K562 (cell line): Measurements from ENCODE around the gene SLC2A9. TPM values are rescaled to one million over a fixed set of nuclear protein-coding genes. Genes with fewer than 3 reads are reported as not detected.

Experiments
- ATAC-seq: fragments of 200-7000 bp; cut with Tn5 transposase; 3 replicates; pipeline ENCODE4 v1.9.1; 2020; ENCODE audit warnings: moderate library complexity
- BruUV-seq: library from RNA; stranded (reverse); fragments of 400-500 nt; replicated peaks from 2 replicates; lab custom pipeline; 2021; lab: Mats Ljungman, UMichigan
- CTCF ChIA-PET: fragments of 300-600 bp; formaldehyde crosslinking; extraction: SDS; loops from one replicate; lab custom pipeline; 2021; ENCODE audit warnings: low intra/inter-chr PET ratio; lab: Yijun Ruan, JAX
- POLR2A ChIA-PET: fragments of 300-600, 350-650 bp; sonication (Branson Sonifier 250); formaldehyde crosslinking; extraction: SDS; loops from one replicate; lab custom pipeline; 2021; ENCODE audit warnings: antibody characterized with exemption, inconsistent platforms; lab: Yijun Ruan, JAX
- DNase-seq, 4 experiments: peaks; one replicate each; pipeline versions ENCODE4 v3.0.0 to v3.0.0-alpha.2; 2011 to 2018; ENCODE audit warnings: low spot score in 3 of 4, mixed read lengths in 3 of 4; ENCODE audit errors: extremely low read depth in 1 of 4
- FAIRE-seq: peaks from 2 replicates; lab custom pipeline; 2011; peaks lifted over from hg19 to GRCh38; lab: Jason Lieb, UNC
- H2AFZ ChIP-seq: 2 replicates; pipeline ENCODE4 v1.6.0; 2011; ENCODE audit warnings: low read depth, low read length, control low read depth, inconsistent platforms
- H3K27ac ChIP-seq: fragments of 200-600 bp; 3 replicates; pipeline ENCODE4 v1.8.0; 2011; ENCODE audit warnings: low read depth, mild to moderate bottlenecking, control low read depth, inconsistent platforms, low read length, moderate library complexity, mixed read lengths; ENCODE audit errors: extremely low read depth
- H3K27me3 ChIP-seq, 2 experiments: fragments of 300-600 bp in 1 of 2; 2 replicates in 1 of 2; 3 replicates in 1 of 2; pipeline versions ENCODE4 v1.6.0 to v1.8.0; 2011; ENCODE audit warnings: inconsistent platforms in 2 of 2, low read length in 2 of 2, mild to moderate bottlenecking in 1 of 2, mixed read lengths in 1 of 2, moderate library complexity in 1 of 2; ENCODE audit not compliant: control insufficient read depth in 2 of 2, insufficient read depth in 2 of 2
- H3K36me3 ChIP-seq: fragments of 300-600 bp; 3 replicates; pipeline ENCODE4 v1.8.0; 2011; ENCODE audit warnings: mild to moderate bottlenecking, low read length, inconsistent platforms; ENCODE audit not compliant: control insufficient read depth, insufficient read depth
- H3K4me1 ChIP-seq, 2 experiments: fragments of 200-600 bp in 1 of 2; replicated peaks in 1 of 2; 2 replicates in 1 of 2; 3 replicates in 1 of 2; pipeline versions ENCODE4 v1.5.1 to v1.8.0; 2011; ENCODE audit warnings: inconsistent platforms in 2 of 2, low read length in 2 of 2, mild to moderate bottlenecking in 1 of 2, mixed read lengths in 1 of 2, moderate library complexity in 1 of 2; ENCODE audit not compliant: control insufficient read depth in 2 of 2, insufficient read depth in 2 of 2
- H3K4me2 ChIP-seq: 2 replicates; pipeline ENCODE4 v1.6.1; 2011; ENCODE audit warnings: low read length, control low read depth, inconsistent platforms, mixed read lengths; ENCODE audit not compliant: insufficient read depth
- H3K4me3 ChIP-seq: fragments of 200-600 bp; sonication (generic), shearing (Covaris generic); 2 replicates; pipeline ENCODE4 v1.5.1; 2016; ENCODE audit warnings: control low read depth, inconsistent platforms
- H3K79me2 ChIP-seq: fragments of 200-600 bp; 3 replicates; pipeline ENCODE4 v1.8.0; 2011; ENCODE audit warnings: low read length, inconsistent platforms; ENCODE audit not compliant: control insufficient read depth, insufficient read depth
- H3K9ac ChIP-seq, 2 experiments: 2 replicates each; pipeline versions ENCODE4 v1.6.0 to v1.6.1; 2011; ENCODE audit warnings: low read depth in 2 of 2, low read length in 2 of 2, control low read depth in 1 of 2, inconsistent platforms in 1 of 2, mild to moderate bottlenecking in 1 of 2, mixed read lengths in 1 of 2; ENCODE audit not compliant: insufficient read depth in 1 of 2
- H3K9me1 ChIP-seq: one replicate; pipeline ENCODE4 v1.6.0; 2011; ENCODE audit warnings: inconsistent platforms, mild to moderate bottlenecking, low read length, moderate library complexity; ENCODE audit not compliant: control insufficient read depth, insufficient read depth
- H3K9me3 ChIP-seq: replicated peaks from 2 replicates; pipeline ENCODE4 v1.5.1; 2011; ENCODE audit warnings: low read depth, low read length, inconsistent platforms; ENCODE audit not compliant: control insufficient read depth, insufficient read depth
- H4K20me1 ChIP-seq: replicated peaks from 2 replicates; pipeline ENCODE4 v1.6.1; 2011; ENCODE audit warnings: low read length, inconsistent platforms, mixed read lengths; ENCODE audit not compliant: control insufficient read depth, insufficient read depth
- CEBPG ChIP-seq, 3 experiments: fragments of 200-800 bp in 1 of 3; sonication (Bioruptor generic) in 1 of 3; sonication (generic) in 1 of 3; formaldehyde crosslinking in 1 of 3; IDR thresholded peaks in 2 of 3; conservative IDR thresholded peaks in 1 of 3; 2 replicates each; pipeline versions ENCODE4 v1.6.1 to v1.8.0; 2016 to 2022; ENCODE audit warnings: missing compliant biosample characterization in 2 of 3, missing genetic modification characterization in 2 of 3, mild to moderate bottlenecking in 1 of 3, missing genetic modification reagents in 1 of 3
- HDAC8 ChIP-seq: fragments of 450-650 bp; IDR thresholded peaks from 2 replicates; pipeline ENCODE4 v1.6.1; 2016; ENCODE audit warnings: mild to moderate bottlenecking, missing genetic modification characterization, moderate library complexity, missing compliant biosample characterization
- KDM1A ChIP-seq, 2 experiments: fragments of 450-650 bp; IDR thresholded peaks; 2 replicates each; pipeline ENCODE4 v1.6.1; 2016; ENCODE audit warnings: mild to moderate bottlenecking in 2 of 2
- MIER1 ChIP-seq: fragments of 450-650 bp; IDR thresholded peaks from 2 replicates; pipeline ENCODE4 v1.6.1; 2016; ENCODE audit warnings: antibody characterized with exemption, mild to moderate bottlenecking, low read depth
- MYC ChIP-seq, 2 experiments: fragments of 250-450 bp in 1 of 2; sonication (Bioruptor Pico) in 1 of 2; IDR thresholded peaks; 2 replicates each; pipeline versions ENCODE4 v1.5.1 to v1.6.1; 2012 to 2021; ENCODE audit warnings: low read depth in 2 of 2, borderline replicate concordance in 1 of 2, improper control_type of control experiment in 1 of 2, low read length in 1 of 2, mild to moderate bottlenecking in 1 of 2, moderate library complexity in 1 of 2
- NFXL1 ChIP-seq: fragments of 450-650 bp; formaldehyde crosslinking; IDR thresholded peaks from 2 replicates; pipeline ENCODE4 v1.4.0; 2021; ENCODE audit warnings: mild to moderate bottlenecking
- RCOR1 ChIP-seq, 2 experiments: IDR thresholded peaks; 2 replicates each; pipeline ENCODE4 v1.6.1; 2012; ENCODE audit warnings: low read depth in 2 of 2, low read length in 2 of 2, borderline replicate concordance in 1 of 2, improper control_type of control experiment in 1 of 2
- USF2 ChIP-seq: sonication (generic); formaldehyde crosslinking; IDR thresholded peaks from 2 replicates; pipeline ENCODE4 v1.5.0; 2020; ENCODE audit warnings: missing genetic modification reagents
- ZBTB34 ChIP-seq: fragments of 250-450 bp; sonication (Bioruptor Pico); IDR thresholded peaks from 2 replicates; pipeline ENCODE4 v1.8.0; 2021; ENCODE audit warnings: mild to moderate bottlenecking, moderate library complexity
- ZNF644 ChIP-seq: fragments of 200-800 bp; sonication (Bioruptor generic); IDR thresholded peaks from 2 replicates; pipeline ENCODE4 v1.6.1; 2016; ENCODE audit warnings: low read depth, missing genetic modification characterization, missing compliant biosample characterization
- WGBS: fragments of 100-300 bp; shearing (Covaris generic); methylation state at CpG from one replicate; pipeline ENCODE4 v1.1.6; 2016; ENCODE audit warnings: low coverage, mixed read lengths; ENCODE audit not compliant: insufficient coverage; ENCODE audit errors: missing lambda C conversion rate; 5-methylcytosine and 5-hydroxymethylcytosine counted together
- in situ Hi-C: fragments of 300-500 bp; cut with MboI; formaldehyde crosslinking; loops from 4 replicates; pipeline ENCODE4 v1.15.0; 2018; ENCODE audit warnings: inconsistent platforms, mixed read lengths
- intact Hi-C: fragments of 100-400 bp; cut with micrococcal nuclease; formaldehyde crosslinking; loops from 2 replicates; pipeline ENCODE4 v1.14.2; 2022
- polyA plus RNA-seq, 8 experiments: library from polyadenylated mRNA; depleted of rRNA in 4 of 8; stranded (reverse) in 5 of 8; unstranded in 3 of 8; fragments of >200 nt; fragmentation: Nextera tagmentation in 2 of 8; fragmentation: Illumina TruSeq in 1 of 8; extraction: Ambion mirVana in 2 of 8; extraction: Trizol in 1 of 8; gene quantifications; 2 replicates each; pipeline versions ENCODE4 v1.2.1 to v1.2.3, GENCODE V29; 2011 to 2014; ENCODE audit warnings: inconsistent platforms in 1 of 8, missing spikeins in 1 of 8
- total RNA-seq, 7 experiments: library from RNA; depleted of rRNA in 6 of 7; stranded (reverse); fragments of >200 nt in 6 of 7; fragmentation: Illumina TruSeq in 2 of 7; extraction: Trizol in 2 of 7; gene quantifications; 2 replicates each; pipeline versions ENCODE4 v1.2.1 to v1.2.3, GENCODE V29; 2011 to 2021; ENCODE audit warnings: low replicate concordance in 1 of 7
- TF ChIP-seq, protein P1 (sequence below): fragments of 450-650 bp; formaldehyde crosslinking; IDR thresholded peaks from 2 replicates; pipeline ENCODE4 v1.4.0; 2020; ENCODE audit warnings: mild to moderate bottlenecking, moderate library complexity
- TF ChIP-seq, protein P2 (sequence below): conservative IDR thresholded peaks from 2 replicates; pipeline ENCODE4 v1.6.1; 2011; ENCODE audit warnings: low read depth, mild to moderate bottlenecking, low read length; ENCODE audit not compliant: control insufficient read depth

Gene SLC2A9
- total and polyA plus RNA-seq, 9 of the 15 experiments (the other 6 are each of a cell fraction or from before 2014, with no cell fraction given): 0.15 to 1.9 (median 0.76) TPM

GRCh38 chr4:9880406-9881197 lies 140.7 kb downstream of the SLC2A9 start:
- H3K4me1 ChIP-seq: no peaks in the 10 kb centered on the region
- DNase-seq (no peak), FAIRE-seq (no peak), ATAC-seq (no peak)
- no peaks in the 10 kb centered on the region for H3K27me3 ChIP-seq
- no peak overlapping the region for H3K4me3 ChIP-seq
- H3K4me2 ChIP-seq: no peak overlapping the region
- H3K9me3 ChIP-seq: no peaks in the 10 kb centered on the region
- H2AFZ ChIP-seq: no peak overlapping the region
- no peaks in the 10 kb centered on the region for H3K79me2 ChIP-seq
- TF ChIP-seq HDAC8 (tag) (no peak), NFXL1 (CRISPR knock-in tag) (no peak), CEBPG (CRISPR knock-in tag; IDR thresholded peaks at IDR 0.05) (no peak), CEBPG (tag; conservative IDR thresholded peaks at IDR 0.05 in 1 of 2, IDR thresholded peaks at IDR 0.05 in 1 of 2) (no peak), KDM1A (IDR thresholded peaks at IDR 0.05) (peak; percentile 30 to 63; a peak in 3 of 4 replicates), MYC (IDR thresholded peaks at IDR 0.05; ENCODE audit: low read depth, low read length) (no peak), MYC (CRISPR knock-in tag; IDR thresholded peaks at IDR 0.05; ENCODE audit: borderline replicate concordance, low read depth) (no peak), ZBTB34 (CRISPR knock-in tag) (no peak), USF2 (no peak), MIER1 (no peak), RCOR1 (IDR thresholded peaks at IDR 0.05; ENCODE audit: borderline replicate concordance in 1 of 2, low read depth in 2 of 2, low read length in 2 of 2) (peak in 1 of 2 experiments; percentile 57; a peak in 2 of 4 replicates), ZNF644 (tag) (no peak)
- TF ChIP-seq, protein P1, sequence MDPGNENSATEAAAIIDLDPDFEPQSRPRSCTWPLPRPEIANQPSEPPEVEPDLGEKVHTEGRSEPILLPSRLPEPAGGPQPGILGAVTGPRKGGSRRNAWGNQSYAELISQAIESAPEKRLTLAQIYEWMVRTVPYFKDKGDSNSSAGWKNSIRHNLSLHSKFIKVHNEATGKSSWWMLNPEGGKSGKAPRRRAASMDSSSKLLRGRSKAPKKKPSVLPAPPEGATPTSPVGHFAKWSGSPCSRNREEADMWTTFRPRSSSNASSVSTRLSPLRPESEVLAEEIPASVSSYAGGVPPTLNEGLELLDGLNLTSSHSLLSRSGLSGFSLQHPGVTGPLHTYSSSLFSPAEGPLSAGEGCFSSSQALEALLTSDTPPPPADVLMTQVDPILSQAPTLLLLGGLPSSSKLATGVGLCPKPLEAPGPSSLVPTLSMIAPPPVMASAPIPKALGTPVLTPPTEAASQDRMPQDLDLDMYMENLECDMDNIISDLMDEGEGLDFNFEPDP: no peak
- TF ChIP-seq, protein P2, sequence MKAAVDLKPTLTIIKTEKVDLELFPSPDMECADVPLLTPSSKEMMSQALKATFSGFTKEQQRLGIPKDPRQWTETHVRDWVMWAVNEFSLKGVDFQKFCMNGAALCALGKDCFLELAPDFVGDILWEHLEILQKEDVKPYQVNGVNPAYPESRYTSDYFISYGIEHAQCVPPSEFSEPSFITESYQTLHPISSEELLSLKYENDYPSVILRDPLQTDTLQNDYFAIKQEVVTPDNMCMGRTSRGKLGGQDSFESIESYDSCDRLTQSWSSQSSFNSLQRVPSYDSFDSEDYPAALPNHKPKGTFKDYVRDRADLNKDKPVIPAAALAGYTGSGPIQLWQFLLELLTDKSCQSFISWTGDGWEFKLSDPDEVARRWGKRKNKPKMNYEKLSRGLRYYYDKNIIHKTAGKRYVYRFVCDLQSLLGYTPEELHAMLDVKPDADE: no peak
- intact Hi-C loops (no loop called here), in situ Hi-C loops (no loop called here)
- BruUV-seq: no TSS peak
- H3K9me1 ChIP-seq: no peaks in the 10 kb centered on the region
- H3K9ac ChIP-seq: no peak overlapping the region
- 2% methylated on average over 6 of the region's 6 CpGs for WGBS
- ChIA-PET CTCF (no interaction called here), POLR2A (no interaction called here)
- no peaks in the 10 kb centered on the region for H4K20me1 ChIP-seq
- H3K36me3 ChIP-seq: no peaks in the 10 kb centered on the region
- no peak overlapping the region for H3K27ac ChIP-seq
